Right cardiac atrium (tissue), 5 donors: ENCODE measurements around the gene PYGM. TPM values are rescaled to one million over a fixed set of nuclear protein-coding genes. Genes with fewer than 3 reads are reported as not detected.

Experiments
- ATAC-seq, 2 donors: fragments of 200-7000 bp; cut with Tn5 transposase; one replicate each; pipeline versions ENCODE4 v1.8.0 to v1.9.1; 2020; ENCODE audit warnings: moderate library complexity in 2 of 2, mild to moderate bottlenecking in 1 of 2
- DNase-seq, 3 donors: peaks; one replicate each; pipeline ENCODE4 v3.0.0-alpha.2; 2020
- H3K27ac ChIP-seq: one replicate; pipeline ENCODE4 v1.5.1; 2013; ENCODE audit warnings: mild to moderate bottlenecking, low read length, control low read depth, moderate library complexity
- H3K27me3 ChIP-seq: one replicate; pipeline ENCODE4 v1.6.1; 2013; ENCODE audit not compliant: control insufficient read depth, insufficient read depth
- H3K4me1 ChIP-seq: one replicate; pipeline ENCODE4 v1.6.1; 2013; ENCODE audit warnings: low read length; ENCODE audit not compliant: control insufficient read depth, insufficient read depth
- H3K4me3 ChIP-seq: one replicate; pipeline ENCODE4 v1.5.1; 2013; ENCODE audit warnings: low read length, control low read depth
- H3K9me3 ChIP-seq: one replicate; pipeline ENCODE4 v1.6.1; 2013; ENCODE audit warnings: low read length; ENCODE audit not compliant: control insufficient read depth
- whole genome bisulfite sequencing: extraction: QIAGEN DNeasy Blood & Tissue Kit; methylation state at CpG from one replicate; pipeline ENCODE4 v1.1.7; 2013; 5-methylcytosine and 5-hydroxymethylcytosine counted together
- intact Hi-C, 4 donors: fragments of 100-400 bp; cut with DNase I; formaldehyde crosslinking; loops; one replicate each; pipeline versions ENCODE4 v1.11.0 to v1.14.0; 2022 to 2023
- polyA plus RNA-seq: library from polyadenylated mRNA; stranded (reverse); fragments of 200-250 nt; gene quantifications from one replicate; pipeline ENCODE4 v1.2.3, GENCODE V29; 2013
- total RNA-seq, 4 donors: library from RNA; stranded (reverse); fragmentation: NEBNext Ultra II Directional; extraction: Animal tissue kit (Norgen Biotek cat#: 25700); gene quantifications; one replicate each; pipeline ENCODE4 v1.2.1, GENCODE V29; 2021
- donor health status: healthy with polysubstance abuse.
- donor health status: DM: no; HTN: yes; CAD: no.
- donor health status: DM: no; HTN: no; CAD: no.
- donor health status: DM: no; HTN: yes; CAD: no; lungs with severe emphysema.
- donor health status: DM: yes; HTN: yes; CAD: no.

The PYGM gene
- total and polyA plus RNA-seq, 5 donors: 38.5 to 71.5 (median 55.6) TPM

DNA sequence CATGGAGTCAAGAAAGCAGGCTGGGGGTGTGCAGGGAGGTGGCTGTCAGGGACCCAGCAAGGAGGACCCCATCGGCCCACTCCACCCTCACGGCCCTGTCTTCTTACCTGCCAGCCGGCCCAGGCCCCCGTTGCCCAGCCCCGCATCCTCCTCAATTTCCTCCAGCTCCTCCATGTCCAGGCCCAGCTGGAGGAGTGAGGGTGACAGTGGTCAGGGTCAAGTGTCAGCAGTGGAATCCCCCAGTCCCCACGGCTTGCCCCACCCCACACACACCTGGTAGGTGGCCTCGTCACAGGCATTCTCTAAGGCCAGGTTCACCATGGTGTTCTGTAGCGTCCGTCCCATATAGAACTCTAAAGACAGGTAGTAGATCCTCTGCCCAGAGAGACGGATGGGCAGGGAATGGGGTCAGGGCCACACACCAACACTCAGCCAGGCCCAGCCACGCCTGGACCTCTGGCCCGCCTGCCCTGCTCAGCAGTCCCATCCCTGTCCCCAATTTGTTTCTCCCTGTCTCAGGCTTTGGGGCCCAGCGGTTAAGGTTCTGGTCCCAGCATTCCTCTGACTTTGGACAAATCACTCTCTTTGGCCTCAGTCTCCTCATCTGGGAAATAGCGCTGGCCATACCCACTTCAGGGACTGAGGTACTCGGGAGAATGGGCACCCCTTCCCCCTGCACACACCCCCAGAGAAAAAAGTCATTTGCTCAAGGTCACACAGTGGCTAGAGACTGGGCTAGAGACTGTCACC is 1.3 kb downstream of the PYGM start:
- Histone ChIP-seq H3K9me3 (no peaks in the 10 kb centered on the region), H3K4me3 (no peak overlapping the region), H3K4me1 (peaks cover 12% of the 10 kb centered on the region), H3K27ac (no peak overlapping the region), H3K27me3 (no peaks in the 10 kb centered on the region)
- no peak for ATAC-seq
- DNase-seq: peak in 2 of 3 donors; percentile 40 to 55
- intact Hi-C loops: no loop called here
- whole genome bisulfite sequencing: 87% methylated on average over 15 of the region's 15 CpGs

- no peak for ATAC-seq
- Histone ChIP-seq H3K4me1 (peaks cover 8% of the 10 kb centered on the region), H3K27ac (no peak overlapping the region), H3K4me3 (no peak overlapping the region), H3K27me3 (no peaks in the 10 kb centered on the region), H3K9me3 (no peaks in the 10 kb centered on the region)
- intact Hi-C loops: no loop called here
- peak in 2 of 3 donors; percentile 56 to 58 for DNase-seq
- 86% methylated on average over 19 of the region's 19 CpGs for WGBS
Observed at GRCh38 chr11:64757549-64758329, 2.0 kb downstream of the PYGM start.

DNA sequence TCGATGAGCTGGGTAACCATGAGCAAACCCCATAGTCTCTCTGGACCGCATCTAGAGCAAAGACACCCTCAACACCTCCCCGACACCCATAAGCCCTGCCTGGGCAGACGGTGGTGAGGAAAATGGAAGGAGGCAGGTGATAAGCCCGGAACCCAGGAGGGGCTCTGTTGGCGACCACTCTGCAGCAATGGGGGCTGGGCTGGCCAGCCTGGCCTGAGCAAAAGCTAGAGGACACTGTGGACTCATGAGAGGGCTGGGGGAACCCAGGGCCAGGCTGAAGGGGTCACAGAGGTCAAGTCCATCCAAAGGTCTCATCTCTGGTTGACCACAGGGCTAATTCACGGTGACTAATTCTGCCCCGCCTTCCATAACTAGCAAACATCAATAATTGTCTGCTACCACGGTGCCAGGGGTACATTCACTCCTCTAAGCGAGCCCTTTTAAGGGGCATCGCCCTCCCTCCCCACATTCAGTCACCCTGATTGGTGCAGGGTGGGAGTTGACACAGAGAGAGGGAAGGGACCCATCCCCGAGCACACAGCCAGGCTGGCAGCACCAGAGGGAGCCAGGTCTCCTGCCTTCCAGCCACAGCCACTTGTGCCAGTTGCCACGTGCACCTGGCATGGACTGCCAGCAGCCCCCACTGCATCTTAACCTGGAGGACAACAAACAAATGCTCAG is 4.0 kb downstream of the PYGM start:
- H3K27me3 ChIP-seq: no peaks in the 10 kb centered on the region
- H3K9me3 ChIP-seq: no peaks in the 10 kb centered on the region
- intact Hi-C loops: no loop called here
- 89% methylated on average over 13 of the region's 13 CpGs for WGBS
- H3K4me3 ChIP-seq: no peak overlapping the region
- H3K27ac ChIP-seq: no peak overlapping the region
- H3K4me1 ChIP-seq: peaks cover 8% of the 10 kb centered on the region
- peak in 1 of 3 donors; percentile 32 for DNase-seq
- no peak for ATAC-seq

GRCh38 chr11:64754919-64755662 is 4.7 kb downstream of the PYGM start:
- intact Hi-C loops: no loop called here
- DNase-seq (peak in 2 of 3 donors; percentile 42 to 45), ATAC-seq (no peak)
- 91% methylated on average over 21 of the region's 21 CpGs for WGBS
- Histone ChIP-seq H3K27ac (no peak overlapping the region), H3K27me3 (no peaks in the 10 kb centered on the region), H3K9me3 (no peaks in the 10 kb centered on the region), H3K4me1 (peaks cover 2% of the 10 kb centered on the region), H3K4me3 (no peak overlapping the region)

DNA sequence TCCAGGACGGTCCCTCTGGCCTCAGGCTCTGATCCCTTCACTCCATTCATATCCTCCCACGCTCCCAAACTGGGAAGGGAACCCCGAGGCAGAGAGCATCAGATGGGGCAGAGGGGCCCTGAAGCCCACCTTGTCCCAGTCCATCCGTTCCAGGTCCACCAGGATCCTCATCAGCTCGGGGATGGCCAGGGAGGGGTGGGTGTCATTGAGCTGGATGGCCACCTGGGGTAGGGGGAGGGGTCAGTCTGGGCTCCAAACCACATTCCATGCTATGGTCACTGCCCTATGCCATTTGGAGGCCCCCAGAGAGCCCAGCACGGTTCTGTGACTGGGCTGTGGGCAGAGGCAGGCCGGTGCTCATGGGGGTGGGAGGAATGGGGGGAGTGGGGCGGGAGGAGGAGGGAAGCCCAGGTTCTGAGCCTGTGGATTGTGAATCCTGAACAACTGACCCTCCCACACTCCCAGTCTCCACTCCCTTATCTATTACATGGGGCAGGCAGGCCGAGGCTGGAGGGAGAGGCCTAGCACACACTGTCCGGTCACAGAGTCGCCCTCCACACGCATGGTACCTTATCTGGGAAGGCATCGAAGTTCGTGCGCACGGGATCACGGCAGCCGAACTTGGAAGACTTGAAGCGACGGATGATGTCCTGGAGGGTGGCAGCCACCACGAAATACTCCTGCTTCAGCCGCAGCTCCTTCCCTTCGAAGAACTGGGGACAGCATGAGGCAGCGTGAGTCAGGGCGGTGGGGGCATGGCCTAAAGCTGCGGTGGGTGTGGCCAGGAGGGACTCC is 5.5 kb downstream of the PYGM start:
- Histone ChIP-seq H3K9me3 (no peaks in the 10 kb centered on the region), H3K4me1 (no peaks in the 10 kb centered on the region), H3K27ac (no peak overlapping the region), H3K4me3 (no peak overlapping the region), H3K27me3 (no peaks in the 10 kb centered on the region)
- no peak for ATAC-seq
- intact Hi-C loops: no loop called here
- DNase-seq: peak in 2 of 3 donors; percentile 40 to 55
- WGBS: 82% methylated on average over 26 of the region's 26 CpGs

- DNase-seq (peak in 1 of 3 donors; percentile 64), ATAC-seq (no peak)
- Histone ChIP-seq H3K27me3 (no peaks in the 10 kb centered on the region), H3K9me3 (no peaks in the 10 kb centered on the region), H3K4me3 (no peak overlapping the region), H3K4me1 (no peaks in the 10 kb centered on the region), H3K27ac (no peak overlapping the region)
- intact Hi-C loops: no loop called here
- WGBS: 95% methylated on average over 43 of the region's 43 CpGs
Observed at GRCh38 chr11:64753380-64754123, 6.2 kb downstream of the PYGM start.

GRCh38 chr11:64753019-64753379 is 6.8 kb downstream of the PYGM start:
- no peak for ATAC-seq

GRCh38 chr11:64752175-64752970 is 7.4 kb downstream of the PYGM start:
- intact Hi-C loops: no loop called here
- Histone ChIP-seq H3K27me3 (no peaks in the 10 kb centered on the region), H3K4me1 (no peaks in the 10 kb centered on the region), H3K9me3 (no peaks in the 10 kb centered on the region), H3K4me3 (no peak overlapping the region), H3K27ac (no peak overlapping the region)
- no peak for ATAC-seq
- 84% methylated on average over 14 of the region's 14 CpGs for WGBS
- peak in 1 of 3 donors; percentile 46 for DNase-seq

More at GRCh38 chr11:64753019-64753379, 6.8 kb downstream of the PYGM start:
- WGBS: 93% methylated on average over 7 of the region's 7 CpGs
- Histone ChIP-seq H3K4me3 (no peak overlapping the region), H3K27ac (no peak overlapping the region), H3K4me1 (no peaks in the 10 kb centered on the region), H3K9me3 (no peaks in the 10 kb centered on the region), H3K27me3 (no peaks in the 10 kb centered on the region)
- intact Hi-C loops: no loop called here
- peak in 1 of 3 donors; percentile 35 for DNase-seq

DNA sequence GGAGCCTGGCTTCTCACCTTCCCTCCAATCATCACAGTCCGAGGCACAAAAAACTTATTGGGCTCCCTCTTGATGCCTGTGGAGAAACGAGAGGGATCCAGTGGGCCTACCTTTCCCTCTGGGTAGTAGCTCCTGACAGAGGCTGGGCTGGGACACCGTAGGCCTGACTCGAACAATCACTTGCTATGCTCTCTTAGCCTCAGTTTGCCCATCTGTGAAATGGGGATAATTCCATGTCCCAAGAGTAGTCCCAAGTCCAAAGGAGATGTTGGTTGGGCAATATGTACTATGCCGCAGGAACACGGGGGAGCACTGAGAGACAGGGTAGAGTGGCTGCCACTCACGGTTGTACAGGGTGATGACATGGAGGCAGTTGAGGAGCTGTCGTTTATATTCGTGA is 8.2 kb downstream of the PYGM start:
- intact Hi-C loops: no loop called here
- Histone ChIP-seq H3K4me1 (no peaks in the 10 kb centered on the region), H3K9me3 (no peaks in the 10 kb centered on the region), H3K27me3 (no peaks in the 10 kb centered on the region), H3K4me3 (no peak overlapping the region), H3K27ac (no peak overlapping the region)
- ATAC-seq (no peak), DNase-seq (peak in 1 of 3 donors; percentile 10)
- 95% methylated on average over 9 of the region's 9 CpGs for WGBS
